B cell (primary cell): ENCODE measurements around the gene CHST11. TPM values are rescaled to one million over a fixed set of nuclear protein-coding genes. Genes with fewer than 3 reads are reported as not detected.

ENCODE experiments used
- ATAC-seq: fragments of 200-7000 bp; cut with Tn5 transposase; one replicate; pipeline ENCODE4 v1.10.0; 2021; ENCODE audit warnings: low read depth, mild to moderate bottlenecking, moderate number of reproducible peaks, moderate library complexity
- CTCF ChIA-PET: fragments of 350-600 bp; sonication (Branson Sonifier 250); formaldehyde crosslinking; loops from one replicate; lab custom pipeline; 2021; ENCODE audit warnings: antibody characterized with exemption, inconsistent platforms; lab: Charles Lee
- POLR2A ChIA-PET: fragments of 350-600 bp; sonication (Branson Sonifier 250); formaldehyde crosslinking; loops from one replicate; lab custom pipeline; 2021; ENCODE audit warnings: antibody characterized with exemption; lab: Charles Lee
- DNase-seq: peaks from one replicate; pipeline ENCODE4 v3.0.0; 2013
- H2AFZ ChIP-seq: 2 replicates; pipeline ENCODE4 v1.6.1; 2012; ENCODE audit warnings: mild to moderate bottlenecking, low read depth, low read length; ENCODE audit not compliant: insufficient read depth, poor library complexity, severe bottlenecking
- H3K27ac ChIP-seq, 2 donors: 1 replicate in 1 of 2; 2 replicates in 1 of 2; pipeline ENCODE4 v1.5.1; 2012 to 2013; ENCODE audit warnings: low read length in 2 of 2, mild to moderate bottlenecking in 2 of 2, moderate library complexity in 1 of 2
- H3K27me3 ChIP-seq, 4 experiments: fragments of 200-600 bp in 1 of 4; sonication (generic) in 1 of 4; replicated peaks in 1 of 4; 1 replicate in 2 of 4; 2 replicates in 2 of 4; pipeline versions ENCODE4 v1.6.1 to v1.7.0; 2013 to 2016; ENCODE audit warnings: low read length in 3 of 4, mild to moderate bottlenecking in 2 of 4, mixed read lengths in 1 of 4, moderate library complexity in 1 of 4; ENCODE audit not compliant: insufficient read depth in 4 of 4, control insufficient read depth in 3 of 4; ENCODE audit errors: control extremely low read depth in 1 of 4
- H3K36me3 ChIP-seq, 2 experiments: replicated peaks in 1 of 2; 1 replicate in 1 of 2; 2 replicates in 1 of 2; pipeline versions ENCODE4 v1.6.1 to v1.7.1; 2013; ENCODE audit warnings: low read length in 1 of 2; ENCODE audit not compliant: insufficient read depth in 2 of 2, control insufficient read depth in 1 of 2; ENCODE audit errors: control extremely low read depth in 1 of 2, extremely low read depth in 1 of 2
- H3K4me1 ChIP-seq, 2 donors: fragments of 200-600 bp in 1 of 2; sonication (generic) in 1 of 2; 1 replicate in 1 of 2; 2 replicates in 1 of 2; pipeline versions ENCODE4 v1.5.1 to v1.6.1; 2013 to 2017; ENCODE audit warnings: low read length in 2 of 2; ENCODE audit not compliant: control insufficient read depth in 2 of 2, insufficient read depth in 2 of 2
- H3K4me2 ChIP-seq: replicated peaks from 2 replicates; pipeline ENCODE3; 2012; ENCODE audit warnings: mild to moderate bottlenecking, low read depth, low read length; ENCODE audit not compliant: poor library complexity, severe bottlenecking
- H3K4me3 ChIP-seq, 5 experiments: fragments of 200-600 bp in 1 of 5; sonication (generic) in 1 of 5; 1 replicate in 3 of 5; 2 replicates in 2 of 5; pipeline versions ENCODE4 v1.5.1 to v1.7.0; 2011 to 2016; ENCODE audit warnings: low read length in 4 of 5, mild to moderate bottlenecking in 4 of 5, low read depth in 2 of 5, control low read depth in 1 of 5, moderate library complexity in 1 of 5; ENCODE audit not compliant: insufficient read depth in 1 of 5; ENCODE audit errors: control extremely low read depth in 1 of 5, extremely low read depth in 1 of 5
- H3K79me2 ChIP-seq: fragments of 200-600 bp; sonication (generic); one replicate; pipeline ENCODE4 v1.6.0; 2016; ENCODE audit warnings: low read length; ENCODE audit not compliant: control insufficient read depth, insufficient read depth
- H3K9ac ChIP-seq: fragments of 200-600 bp; sonication (generic); 2 replicates; pipeline ENCODE4 v1.6.1; 2017; ENCODE audit warnings: mild to moderate bottlenecking, low read length, moderate library complexity
- H3K9me3 ChIP-seq, 3 donors: one replicate each; pipeline versions ENCODE4 v1.6.1 to v1.7.1; 2013; ENCODE audit warnings: low read length in 2 of 3; ENCODE audit not compliant: control insufficient read depth in 2 of 3, insufficient read depth in 1 of 3; ENCODE audit errors: control extremely low read depth in 1 of 3
- H4K20me1 ChIP-seq: 2 replicates; pipeline ENCODE4 v1.6.0; 2012; ENCODE audit warnings: mild to moderate bottlenecking, low read length; ENCODE audit not compliant: insufficient read depth, control insufficient read depth, poor library complexity, severe bottlenecking
- H3K27ac Mint-ChIP-seq: one replicate; pipeline ENCODE4 v1.8.0; 2021; ENCODE audit warnings: mixed read lengths
- H3K27me3 Mint-ChIP-seq: one replicate; pipeline ENCODE4 v1.8.0; 2021; ENCODE audit warnings: mixed read lengths
- H3K4me1 Mint-ChIP-seq: one replicate; pipeline ENCODE4 v1.8.0; 2021; ENCODE audit warnings: mixed read lengths
- H3K4me3 Mint-ChIP-seq: one replicate; pipeline ENCODE4 v1.8.0; 2021; ENCODE audit warnings: mixed read lengths
- H3K9me3 Mint-ChIP-seq: one replicate; pipeline ENCODE4 v1.8.0; 2022; ENCODE audit warnings: mixed read lengths; ENCODE audit not compliant: insufficient read depth
- EZH2 ChIP-seq: IDR thresholded peaks from 2 replicates; pipeline ENCODE4 v1.6.1; 2012; ENCODE audit warnings: borderline replicate concordance, low read depth, mild to moderate bottlenecking, moderate library complexity, low read length; ENCODE audit not compliant: insufficient read depth, poor library complexity, severe bottlenecking
- WGBS: methylation state at CpG from one replicate; pipeline ENCODE4 v1.1.5; 2013; ENCODE audit warnings: missing lambda C conversion rate; ENCODE audit not compliant: insufficient coverage; 5-methylcytosine and 5-hydroxymethylcytosine counted together
- intact Hi-C: fragments of 100-400 bp; cut with micrococcal nuclease; formaldehyde crosslinking; loops from one replicate; pipeline ENCODE4 v1.10.0; 2022
- polyA plus RNA-seq: library from polyadenylated mRNA; depleted of rRNA; stranded (reverse); fragments of >200 nt; gene quantifications from 2 replicates; pipeline ENCODE4 v1.2.3, GENCODE V29; 2012
- total RNA-seq, 2 donors: library from RNA; stranded (reverse); fragments of 120-200 nt in 1 of 2; gene quantifications; 1 replicate in 1 of 2; 2 replicates in 1 of 2; pipeline versions ENCODE4 v1.2.3 to v1.2.4, GENCODE V29; 2013 to 2022
- TF ChIP-seq, protein P1 (sequence below): fragments of 200-600 bp; IDR thresholded peaks from one replicate; pipeline ENCODE4 v1.8.0; 2022; ENCODE audit warnings: antibody characterized with exemption, mild to moderate bottlenecking

Gene CHST11
- total and polyA plus RNA-seq, 2 donors (not counting 1 experiment from before 2014, with no cell fraction given) = 46.3 to 152 TPM

DNA sequence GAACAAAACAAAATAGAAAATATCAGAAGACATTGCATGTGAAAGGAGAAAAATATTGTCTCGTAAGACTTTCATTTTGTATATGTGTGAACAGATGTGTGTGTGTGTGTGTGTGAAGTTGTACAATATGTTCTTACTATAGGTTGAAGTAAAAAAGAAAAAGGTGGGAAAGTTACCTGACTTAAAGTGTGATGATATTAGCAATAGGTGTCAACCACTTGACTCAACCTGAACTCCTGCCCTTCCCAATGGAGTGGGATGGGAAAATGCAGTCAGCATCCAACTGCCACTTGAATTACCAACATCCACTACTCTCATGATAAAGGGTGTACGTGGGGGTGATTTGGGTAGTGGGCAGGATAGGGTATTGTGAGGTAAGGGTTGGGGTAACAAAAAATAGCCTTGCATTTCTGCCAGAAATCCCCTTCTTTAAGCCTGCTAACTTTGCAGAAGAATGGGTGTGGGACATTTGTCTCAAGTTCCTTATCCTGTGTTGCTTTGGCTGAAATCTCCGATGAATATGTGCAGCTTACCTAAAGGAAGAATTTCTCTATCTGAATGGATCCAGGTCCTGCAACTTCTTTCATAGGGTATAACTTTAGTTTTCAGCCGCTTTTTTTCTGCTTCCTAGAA is 181.6 kb downstream of the CHST11 start:
- peaks cover 0 to 17% (median 11%) of the 10 kb centered on the region in 3 donors for H3K9me3 ChIP-seq
- WGBS = 100% methylated on average over 2 of the region's 4 CpGs
- TF ChIP-seq, protein P1, sequence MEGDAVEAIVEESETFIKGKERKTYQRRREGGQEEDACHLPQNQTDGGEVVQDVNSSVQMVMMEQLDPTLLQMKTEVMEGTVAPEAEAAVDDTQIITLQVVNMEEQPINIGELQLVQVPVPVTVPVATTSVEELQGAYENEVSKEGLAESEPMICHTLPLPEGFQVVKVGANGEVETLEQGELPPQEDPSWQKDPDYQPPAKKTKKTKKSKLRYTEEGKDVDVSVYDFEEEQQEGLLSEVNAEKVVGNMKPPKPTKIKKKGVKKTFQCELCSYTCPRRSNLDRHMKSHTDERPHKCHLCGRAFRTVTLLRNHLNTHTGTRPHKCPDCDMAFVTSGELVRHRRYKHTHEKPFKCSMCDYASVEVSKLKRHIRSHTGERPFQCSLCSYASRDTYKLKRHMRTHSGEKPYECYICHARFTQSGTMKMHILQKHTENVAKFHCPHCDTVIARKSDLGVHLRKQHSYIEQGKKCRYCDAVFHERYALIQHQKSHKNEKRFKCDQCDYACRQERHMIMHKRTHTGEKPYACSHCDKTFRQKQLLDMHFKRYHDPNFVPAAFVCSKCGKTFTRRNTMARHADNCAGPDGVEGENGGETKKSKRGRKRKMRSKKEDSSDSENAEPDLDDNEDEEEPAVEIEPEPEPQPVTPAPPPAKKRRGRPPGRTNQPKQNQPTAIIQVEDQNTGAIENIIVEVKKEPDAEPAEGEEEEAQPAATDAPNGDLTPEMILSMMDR = no peak
- TF ChIP-seq EZH2 = no peak
- peaks cover 27 to 37% of the 10 kb centered on the region in 2 donors for H3K4me1 ChIP-seq
- peak overlapping the region in 1 of 2 donors; percentile 66 for H3K27ac ChIP-seq
- H3K4me3 Mint-ChIP-seq = peak overlapping the region; percentile 33
- H4K20me1 ChIP-seq = no peaks in the 10 kb centered on the region
- H3K27me3 Mint-ChIP-seq = no peaks in the 10 kb centered on the region
- ATAC-seq (no peak), DNase-seq (no peak)
- peaks cover 65% of the 10 kb centered on the region for H3K4me1 Mint-ChIP-seq
- intact Hi-C loops = no loop called here
- no peak overlapping the region for H3K9ac ChIP-seq
- H2AFZ ChIP-seq = no peak overlapping the region
- H3K4me3 ChIP-seq = no peak overlapping the region
- peaks cover 8% of the 10 kb centered on the region for H3K9me3 Mint-ChIP-seq
- peaks cover 79% of the 10 kb centered on the region for H3K79me2 ChIP-seq
- no peak overlapping the region for H3K4me2 ChIP-seq
- H3K36me3 ChIP-seq = peaks cover 0 to 2% of the 10 kb centered on the region in 2 experiments
- H3K27ac Mint-ChIP-seq = peak overlapping the region; percentile 63
- ChIA-PET CTCF (interaction anchor here (2.1 kb wide), 1 partner anchor 256 kb away, joined by 7 read pairs; no protein-coding TSS in a partner anchor), POLR2A (interaction anchor here (0.8 kb wide), 1 partner anchor 180 kb away, joined by 3 read pairs; no protein-coding TSS in a partner anchor)
- no peaks in the 10 kb centered on the region for H3K27me3 ChIP-seq

DNA sequence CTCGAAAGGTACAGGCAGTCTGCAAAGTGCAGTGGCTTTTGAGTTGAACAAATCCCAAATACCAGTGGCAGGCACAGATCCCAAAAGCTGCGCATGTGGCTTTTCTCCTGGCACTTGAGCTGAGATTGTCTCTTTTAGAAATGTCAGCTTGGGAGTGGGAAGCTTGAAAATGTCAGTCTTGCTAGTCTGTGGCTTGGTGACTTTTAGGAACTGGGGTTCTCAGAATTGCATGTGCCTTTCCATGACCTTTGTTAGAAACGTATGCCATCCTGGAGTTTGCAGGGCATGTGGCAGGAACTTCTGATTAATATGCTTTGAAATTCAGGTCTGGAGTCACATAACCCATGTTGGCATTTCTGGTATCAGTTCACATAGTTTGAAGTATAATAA is 182.1 kb downstream of the CHST11 start:
- Histone ChIP-seq H3K4me1 (peaks cover 32 to 42% of the 10 kb centered on the region in 2 donors), H3K27me3 (no peaks in the 10 kb centered on the region), H3K36me3 (peaks cover 0 to 2% of the 10 kb centered on the region in 2 experiments), H3K4me2 (no peak overlapping the region), H3K9ac (no peak overlapping the region), H2AFZ (no peak overlapping the region), H4K20me1 (no peaks in the 10 kb centered on the region), H3K79me2 (peaks cover 75% of the 10 kb centered on the region), H3K27ac (peak overlapping the region in 1 of 2 donors; percentile 66), H3K4me3 (no peak overlapping the region), H3K9me3 (peaks cover 0 to 17% (median 11%) of the 10 kb centered on the region in 3 donors)
- H3K4me1 Mint-ChIP-seq = peaks cover 70% of the 10 kb centered on the region
- peaks cover 8% of the 10 kb centered on the region for H3K9me3 Mint-ChIP-seq
- H3K4me3 Mint-ChIP-seq = no peak overlapping the region
- H3K27ac Mint-ChIP-seq = peak overlapping the region; percentile 66
- intact Hi-C loops = no loop called here
- 100% methylated on average over 2 of the region's 3 CpGs for WGBS
- ATAC-seq = no peak
- ChIA-PET CTCF (interaction anchor here (2.1 kb wide), 1 partner anchor 256 kb away, joined by 7 read pairs; no protein-coding TSS in a partner anchor), POLR2A (interaction anchor here (0.8 kb wide), 1 partner anchor 180 kb away, joined by 3 read pairs; no protein-coding TSS in a partner anchor)
- DNase-seq = no peak
- TF ChIP-seq, protein P1 = no peak
- no peak for TF ChIP-seq EZH2
- no peaks in the 10 kb centered on the region for H3K27me3 Mint-ChIP-seq
